ENCODE data around the gene GPR137. TPM values are rescaled to one million over a fixed set of nuclear protein-coding genes. Genes with fewer than 3 reads are reported as not detected.
A peak's percentile ranks its signal among the peaks of the same experiment; 100 is the strongest.

GPR137 gene
- total and polyA plus RNA-seq, 9 of the 15 experiments (the other 6 are each of a cell fraction or from before 2014, with no cell fraction given) = 0.32 to 26.7 (median 10.7) TPM

DNA sequence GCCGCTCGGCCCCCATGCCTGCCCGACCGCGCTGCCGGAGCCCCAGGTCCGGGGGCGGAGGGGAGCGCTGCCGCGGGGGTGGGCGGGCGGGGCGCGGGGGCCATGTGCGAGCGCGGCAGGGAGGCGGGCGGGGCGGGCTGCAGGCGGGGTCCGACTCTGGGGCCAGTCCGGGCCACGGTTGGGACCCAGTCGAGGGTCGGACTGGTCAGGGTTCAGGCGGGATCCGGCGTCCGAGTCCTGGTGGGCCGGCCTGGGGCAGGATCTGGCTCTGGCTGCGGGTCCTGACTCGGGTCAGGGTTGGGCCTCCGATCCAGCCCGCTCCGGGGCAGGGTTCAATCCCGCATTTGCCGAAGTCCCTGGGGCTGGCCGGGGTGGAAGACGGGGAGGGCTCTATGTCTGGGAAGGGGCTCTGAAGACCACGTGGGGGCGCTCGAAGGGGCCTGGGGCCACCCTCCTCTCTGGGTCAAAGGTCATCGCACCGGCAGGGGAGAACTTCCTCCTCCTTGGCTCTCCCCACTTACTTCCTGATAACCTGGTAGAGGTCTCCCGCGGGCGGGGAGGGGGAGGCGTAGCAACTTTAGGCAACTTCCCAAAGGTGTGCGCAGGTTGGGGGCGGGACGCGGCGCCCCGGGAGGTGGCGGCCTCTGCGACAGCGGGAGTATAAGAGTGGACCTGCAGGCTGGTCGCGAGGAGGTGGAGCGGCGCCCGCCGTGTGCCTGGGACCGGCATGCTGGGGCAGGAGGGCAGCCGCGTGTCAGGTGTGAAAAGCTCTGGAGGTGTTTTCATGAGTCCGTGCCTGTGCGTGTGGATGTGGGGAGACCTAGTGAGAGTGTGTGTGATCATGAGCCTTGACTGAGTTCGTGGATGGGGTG, 20.3 kb downstream of the GPR137 start (continued):
- TF ChIP-seq, protein P1, sequence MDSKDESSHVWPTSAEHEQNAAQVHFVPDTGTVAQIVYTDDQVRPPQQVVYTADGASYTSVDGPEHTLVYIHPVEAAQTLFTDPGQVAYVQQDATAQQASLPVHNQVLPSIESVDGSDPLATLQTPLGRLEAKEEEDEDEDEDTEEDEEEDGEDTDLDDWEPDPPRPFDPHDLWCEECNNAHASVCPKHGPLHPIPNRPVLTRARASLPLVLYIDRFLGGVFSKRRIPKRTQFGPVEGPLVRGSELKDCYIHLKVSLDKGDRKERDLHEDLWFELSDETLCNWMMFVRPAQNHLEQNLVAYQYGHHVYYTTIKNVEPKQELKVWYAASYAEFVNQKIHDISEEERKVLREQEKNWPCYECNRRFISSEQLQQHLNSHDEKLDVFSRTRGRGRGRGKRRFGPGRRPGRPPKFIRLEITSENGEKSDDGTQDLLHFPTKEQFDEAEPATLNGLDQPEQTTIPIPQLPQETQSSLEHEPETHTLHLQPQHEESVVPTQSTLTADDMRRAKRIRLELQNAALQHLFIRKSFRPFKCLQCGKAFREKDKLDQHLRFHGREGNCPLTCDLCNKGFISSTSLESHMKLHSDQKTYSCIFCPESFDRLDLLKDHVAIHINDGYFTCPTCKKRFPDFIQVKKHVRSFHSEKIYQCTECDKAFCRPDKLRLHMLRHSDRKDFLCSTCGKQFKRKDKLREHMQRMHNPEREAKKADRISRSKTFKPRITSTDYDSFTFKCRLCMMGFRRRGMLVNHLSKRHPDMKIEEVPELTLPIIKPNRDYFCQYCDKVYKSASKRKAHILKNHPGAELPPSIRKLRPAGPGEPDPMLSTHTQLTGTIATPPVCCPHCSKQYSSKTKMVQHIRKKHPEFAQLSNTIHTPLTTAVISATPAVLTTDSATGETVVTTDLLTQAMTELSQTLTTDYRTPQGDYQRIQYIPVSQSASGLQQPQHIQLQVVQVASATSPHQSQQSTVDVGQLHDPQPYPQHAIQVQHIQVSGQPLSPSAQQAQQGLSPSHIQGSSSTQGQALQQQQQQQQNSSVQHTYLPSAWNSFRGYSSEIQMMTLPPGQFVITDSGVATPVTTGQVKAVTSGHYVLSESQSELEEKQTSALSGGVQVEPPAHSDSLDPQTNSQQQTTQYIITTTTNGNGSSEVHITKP (IDR thresholded peaks at IDR 0.05; ENCODE audit: partially characterized antibody) = no peak
- TF ChIP-seq TOE1 (IDR thresholded peaks at IDR 0.05; ENCODE audit: borderline replicate concordance) = peak; percentile 53; the same call in 1 of the 2 replicates
- TF ChIP-seq TOE1 (CRISPR knock-in tag; IDR thresholded peaks at IDR 0.05; ENCODE audit: borderline replicate concordance, low read depth) = no peak
- TF ChIP-seq SOX6 (IDR thresholded peaks at IDR 0.05) = peak; percentile 19; the same call in 1 of the 2 replicates
- TF ChIP-seq, protein P2, sequence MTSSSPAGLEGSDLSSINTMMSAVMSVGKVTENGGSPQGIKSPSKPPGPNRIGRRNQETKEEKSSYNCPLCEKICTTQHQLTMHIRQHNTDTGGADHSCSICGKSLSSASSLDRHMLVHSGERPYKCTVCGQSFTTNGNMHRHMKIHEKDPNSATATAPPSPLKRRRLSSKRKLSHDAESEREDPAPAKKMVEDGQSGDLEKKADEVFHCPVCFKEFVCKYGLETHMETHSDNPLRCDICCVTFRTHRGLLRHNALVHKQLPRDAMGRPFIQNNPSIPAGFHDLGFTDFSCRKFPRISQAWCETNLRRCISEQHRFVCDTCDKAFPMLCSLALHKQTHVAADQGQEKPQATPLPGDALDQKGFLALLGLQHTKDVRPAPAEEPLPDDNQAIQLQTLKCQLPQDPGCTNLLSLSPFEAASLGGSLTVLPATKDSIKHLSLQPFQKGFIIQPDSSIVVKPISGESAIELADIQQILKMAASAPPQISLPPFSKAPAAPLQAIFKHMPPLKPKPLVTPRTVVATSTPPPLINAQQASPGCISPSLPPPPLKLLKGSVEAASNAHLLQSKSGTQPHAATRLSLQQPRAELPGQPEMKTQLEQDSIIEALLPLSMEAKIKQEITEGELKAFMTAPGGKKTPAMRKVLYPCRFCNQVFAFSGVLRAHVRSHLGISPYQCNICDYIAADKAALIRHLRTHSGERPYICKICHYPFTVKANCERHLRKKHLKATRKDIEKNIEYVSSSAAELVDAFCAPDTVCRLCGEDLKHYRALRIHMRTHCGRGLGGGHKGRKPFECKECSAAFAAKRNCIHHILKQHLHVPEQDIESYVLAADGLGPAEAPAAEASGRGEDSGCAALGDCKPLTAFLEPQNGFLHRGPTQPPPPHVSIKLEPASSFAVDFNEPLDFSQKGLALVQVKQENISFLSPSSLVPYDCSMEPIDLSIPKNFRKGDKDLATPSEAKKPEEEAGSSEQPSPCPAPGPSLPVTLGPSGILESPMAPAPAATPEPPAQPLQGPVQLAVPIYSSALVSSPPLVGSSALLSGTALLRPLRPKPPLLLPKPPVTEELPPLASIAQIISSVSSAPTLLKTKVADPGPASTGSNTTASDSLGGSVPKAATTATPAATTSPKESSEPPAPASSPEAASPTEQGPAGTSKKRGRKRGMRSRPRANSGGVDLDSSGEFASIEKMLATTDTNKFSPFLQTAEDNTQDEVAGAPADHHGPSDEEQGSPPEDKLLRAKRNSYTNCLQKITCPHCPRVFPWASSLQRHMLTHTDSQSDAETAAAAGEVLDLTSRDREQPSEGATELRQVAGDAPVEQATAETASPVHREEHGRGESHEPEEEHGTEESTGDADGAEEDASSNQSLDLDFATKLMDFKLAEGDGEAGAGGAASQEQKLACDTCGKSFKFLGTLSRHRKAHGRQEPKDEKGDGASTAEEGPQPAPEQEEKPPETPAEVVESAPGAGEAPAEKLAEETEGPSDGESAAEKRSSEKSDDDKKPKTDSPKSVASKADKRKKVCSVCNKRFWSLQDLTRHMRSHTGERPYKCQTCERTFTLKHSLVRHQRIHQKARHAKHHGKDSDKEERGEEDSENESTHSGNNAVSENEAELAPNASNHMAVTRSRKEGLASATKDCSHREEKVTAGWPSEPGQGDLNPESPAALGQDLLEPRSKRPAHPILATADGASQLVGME (CRISPR knock-in tag; IDR thresholded peaks at IDR 0.05) = no peak
- peak; percentile 27 for TF ChIP-seq JUND (IDR thresholded peaks at IDR 0.05; ENCODE audit: borderline replicate concordance, low read depth, low read length)
- no peak for TF ChIP-seq JUND (tag; IDR thresholded peaks at IDR 0.05; ENCODE audit: borderline replicate concordance, low read depth, low read length)
- no peak for TF ChIP-seq XRCC4 (IDR thresholded peaks at IDR 0.05; ENCODE audit: extremely low read depth, insufficient read depth, insufficient read length)
- TF ChIP-seq L3MBTL2 (IDR thresholded peaks at IDR 0.05) = peak; percentile 65
- no peak for TF ChIP-seq SMARCE1 (IDR thresholded peaks at IDR 0.05)
- TF ChIP-seq ZNF282 (CRISPR knock-in tag; IDR thresholded peaks at IDR 0.05) = no peak
- no peak for TF ChIP-seq ZNF354B (CRISPR knock-in tag; IDR thresholded peaks at IDR 0.05)
- TF ChIP-seq STAT5B (CRISPR knock-in tag; IDR thresholded peaks at IDR 0.05) = no peak
- TF ChIP-seq, protein P3, sequence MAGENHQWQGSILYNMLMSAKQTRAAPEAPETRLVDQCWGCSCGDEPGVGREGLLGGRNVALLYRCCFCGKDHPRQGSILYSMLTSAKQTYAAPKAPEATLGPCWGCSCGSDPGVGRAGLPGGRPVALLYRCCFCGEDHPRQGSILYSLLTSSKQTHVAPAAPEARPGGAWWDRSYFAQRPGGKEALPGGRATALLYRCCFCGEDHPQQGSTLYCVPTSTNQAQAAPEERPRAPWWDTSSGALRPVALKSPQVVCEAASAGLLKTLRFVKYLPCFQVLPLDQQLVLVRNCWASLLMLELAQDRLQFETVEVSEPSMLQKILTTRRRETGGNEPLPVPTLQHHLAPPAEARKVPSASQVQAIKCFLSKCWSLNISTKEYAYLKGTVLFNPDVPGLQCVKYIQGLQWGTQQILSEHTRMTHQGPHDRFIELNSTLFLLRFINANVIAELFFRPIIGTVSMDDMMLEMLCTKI (IDR thresholded peaks at IDR 0.05; ENCODE audit: partially characterized antibody) = no peak
- no peak for TF ChIP-seq ZNF584 (CRISPR knock-in tag; IDR thresholded peaks at IDR 0.05; ENCODE audit: low read depth)
- no peak for TF ChIP-seq TCF7 (IDR thresholded peaks at IDR 0.05; ENCODE audit: borderline replicate concordance)
- no peak for TF ChIP-seq ZNF583 (CRISPR knock-in tag; IDR thresholded peaks at IDR 0.05)
- no peak for TF ChIP-seq ILF3 (IDR thresholded peaks at IDR 0.05; ENCODE audit: borderline replicate concordance)
